Stimulated activated CD4-positive, alpha-beta T cell treated with anti-CD3 and anti-CD28 coated beads, Interleukin-15, amount 100 ng/mL, for 24 hours (primary cell): ENCODE results near the gene PRMT9.

ENCODE experiments used
- DNase-seq: peaks from one replicate; pipeline ENCODE4 v3.0.0-alpha.2; 2020

Gene PRMT9

GRCh38 chr4:147617841-147618691, 65.9 kb downstream of the PRMT9 start:
- no peak for DNase-seq

- peak; percentile 99 for DNase-seq
These were observed 66.7 kb downstream of the PRMT9 start, which contains the start of gene TMEM184C for GRCh38 chr4:147617173-147617840. TSS of gene TMEM184C (plus strand) at chr4:147617397. CDS start at chr4:147617957, 560 bp downstream.

GRCh38 chr4:147616849-147617172, 67.2 kb downstream of the PRMT9 start:
- DNase-seq, result no peak

DNA sequence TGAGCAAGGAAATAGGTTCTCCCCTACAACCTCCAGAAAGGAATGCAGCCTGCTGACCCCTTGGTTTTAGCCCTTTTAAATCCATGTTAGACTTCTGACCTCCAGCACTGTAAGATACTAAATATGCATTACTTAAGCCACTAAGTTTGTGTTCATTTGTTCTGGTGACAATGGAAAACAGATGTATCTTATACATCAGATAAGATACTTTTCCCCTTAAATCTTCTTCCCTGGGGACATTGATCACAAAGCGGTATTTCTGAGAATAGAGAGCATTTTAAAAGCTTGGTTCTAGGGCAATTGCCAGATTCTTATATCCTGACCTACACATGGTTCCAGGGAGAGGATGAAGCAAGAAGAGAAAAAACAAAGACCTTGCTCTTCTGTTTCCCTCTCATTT, 73.3 kb downstream of the PRMT9 start:
- no peak for DNase-seq

DNA sequence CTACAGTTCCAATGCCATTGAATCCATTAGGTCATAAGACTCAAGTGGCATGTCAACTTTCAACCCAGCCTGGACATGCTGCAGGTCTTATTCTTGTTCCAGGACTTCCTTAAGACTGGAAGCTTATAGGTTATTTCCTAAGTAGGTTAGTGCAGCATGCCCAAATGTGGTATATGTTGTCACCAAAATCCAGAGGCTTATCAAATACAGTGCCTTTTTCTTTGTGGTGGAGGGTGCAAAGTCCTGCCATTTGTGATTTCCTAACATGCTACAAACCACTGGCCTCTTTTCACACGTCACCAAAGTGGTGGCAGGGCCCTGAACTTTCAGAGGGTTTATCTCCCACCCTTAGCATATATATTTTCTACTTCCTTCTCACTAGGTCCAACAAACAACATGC, 76.5 kb downstream of the PRMT9 start:
- no peak for DNase-seq

GRCh38 chr4:147605499-147605898, 78.5 kb downstream of the PRMT9 start:
- DNase-seq, result no peak

DNA sequence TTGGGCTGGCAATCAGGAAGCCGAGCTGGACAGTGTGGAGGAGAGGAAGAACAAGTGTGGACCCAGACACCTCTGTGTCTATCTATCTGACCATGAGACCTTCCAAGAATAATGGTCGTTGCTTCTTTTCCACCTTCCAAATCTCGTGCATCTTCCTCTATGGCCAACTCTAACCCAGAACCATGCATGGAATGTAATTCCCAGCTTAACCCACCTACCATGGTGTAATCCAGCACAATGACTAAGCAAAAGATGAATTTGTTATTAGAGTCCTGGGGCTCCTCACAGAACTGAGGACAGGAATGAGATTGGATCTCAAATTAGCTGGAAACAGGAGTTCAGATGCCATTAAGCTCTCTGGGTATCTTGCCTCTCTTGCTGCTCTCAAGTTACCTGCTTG, 84.2 kb downstream of the PRMT9 start:
- DNase-seq, result no peak

GRCh38 chr4:147599206-147599605, 84.8 kb downstream of the PRMT9 start:
- no peak for DNase-seq

DNA sequence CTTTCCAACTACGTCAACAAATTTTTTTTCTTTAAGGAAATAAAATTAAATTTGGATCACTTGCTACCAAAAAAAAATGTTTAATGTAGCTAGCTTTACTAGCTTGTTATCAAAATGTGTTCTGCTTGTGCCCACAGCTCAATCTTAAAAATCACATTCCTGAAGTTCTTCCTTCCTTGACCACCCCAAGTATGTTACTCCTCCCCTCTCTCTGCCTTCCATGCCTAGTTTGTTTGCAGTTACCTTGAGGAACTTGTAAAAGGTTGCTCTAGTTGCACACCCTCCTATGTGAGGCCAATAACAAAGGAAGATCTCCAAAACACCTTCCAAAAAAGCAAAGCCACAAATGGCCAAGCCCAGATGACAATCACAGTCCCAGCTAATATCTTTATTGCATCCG, 86.4 kb downstream of the PRMT9 start:
- DNase-seq, result no peak

DNA sequence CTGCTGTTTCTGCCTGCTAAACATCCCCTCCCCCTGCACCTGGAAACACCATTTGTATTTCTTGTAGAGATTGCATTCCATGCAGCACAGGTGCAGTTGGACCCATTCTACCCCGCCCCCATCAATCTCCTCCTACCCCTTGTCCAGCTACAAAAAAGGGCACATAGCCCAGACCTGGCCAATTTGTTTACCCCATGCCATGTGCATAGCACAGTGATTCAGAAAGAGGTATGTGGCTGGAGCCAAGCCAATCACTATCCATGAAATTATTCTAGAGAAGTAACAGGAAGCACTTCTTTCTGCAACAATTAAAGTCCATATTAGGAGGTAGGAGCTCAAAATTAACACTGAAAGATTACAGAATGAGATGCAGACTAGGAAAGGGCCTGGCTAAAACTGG, 87.0 kb downstream of the PRMT9 start:
- DNase-seq, result no peak

DNA sequence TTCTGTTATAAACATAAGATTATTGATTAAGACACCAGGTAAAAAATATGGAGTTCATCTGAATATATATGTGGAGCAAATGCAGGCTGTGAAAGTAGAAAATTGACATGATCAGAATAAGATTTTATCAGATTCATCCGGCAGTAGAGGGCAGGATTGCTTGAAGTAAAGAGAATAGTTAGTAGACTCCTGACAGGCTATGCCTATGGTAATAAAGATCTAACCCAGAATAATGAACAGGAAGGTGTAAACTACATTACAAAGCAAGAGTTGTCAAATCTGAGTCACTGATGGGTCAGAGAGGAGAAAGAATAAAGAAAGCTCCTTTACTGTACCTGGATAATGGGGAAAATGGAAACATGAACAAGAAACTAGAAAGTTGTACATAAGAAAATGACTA, 87.6 kb downstream of the PRMT9 start:
- no peak for DNase-seq

GRCh38 chr4:147594578-147594977, 89.4 kb downstream of the PRMT9 start:
- no peak for DNase-seq

DNA sequence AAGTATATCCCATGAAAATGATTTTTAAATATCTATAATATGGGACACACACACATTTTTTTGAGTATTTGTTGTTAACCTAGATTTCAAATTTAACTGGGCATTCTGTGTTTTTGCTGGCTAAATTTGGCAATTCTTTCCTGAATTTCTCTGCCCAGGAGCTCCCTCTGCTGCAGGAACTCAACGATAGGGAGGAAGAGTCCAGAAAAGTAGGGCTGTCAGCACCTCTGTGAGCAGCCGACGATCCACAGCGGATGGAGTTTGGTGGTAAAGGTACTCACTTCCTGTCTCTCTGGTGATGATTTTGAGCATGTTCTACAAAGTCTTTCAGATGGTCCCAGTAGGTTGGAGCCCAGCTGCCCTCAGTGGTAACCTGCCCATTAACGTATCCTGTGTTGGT, 89.9 kb downstream of the PRMT9 start:
- no peak for DNase-seq

GRCh38 chr4:147591106-147591505, 92.9 kb downstream of the PRMT9 start:
- no peak for DNase-seq

DNA sequence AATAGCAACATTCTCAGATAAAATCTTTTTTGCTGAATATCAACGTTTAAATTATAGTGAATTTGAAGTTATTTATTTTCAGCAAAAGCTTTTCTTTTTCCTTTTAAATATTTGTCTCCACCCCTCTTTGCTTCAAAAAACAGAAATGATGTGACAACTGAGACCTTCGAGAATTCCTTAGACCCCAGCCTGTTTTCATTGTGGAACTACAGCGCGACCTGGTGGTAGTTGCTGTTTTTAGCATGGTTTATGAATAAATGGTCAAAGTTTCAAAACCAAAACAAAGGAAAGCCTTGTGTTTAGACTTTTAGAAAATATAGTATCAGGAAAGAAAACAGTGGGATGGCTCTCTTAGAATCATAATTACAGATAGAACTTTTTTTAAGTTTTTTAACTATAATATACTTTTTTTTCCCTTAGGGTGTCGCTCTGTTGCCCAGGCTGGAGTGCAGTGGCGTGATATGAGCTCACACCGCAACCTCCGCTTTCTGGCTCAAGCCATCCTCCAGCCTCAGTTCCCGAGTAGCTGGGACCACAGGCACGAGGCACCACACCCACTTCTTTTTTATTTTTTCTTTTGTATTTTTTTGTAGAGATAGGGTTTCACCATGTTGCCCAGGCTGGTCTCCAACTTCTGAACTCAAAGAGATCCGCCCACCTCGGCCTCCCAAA, 93.6 kb downstream of the PRMT9 start:
- DNase-seq, result peak; percentile 56

GRCh38 chr4:147589586-147589985, 94.4 kb downstream of the PRMT9 start:
- DNase-seq, result no peak
